Measurements from ENCODE around the gene VIM. TPM values are rescaled to one million over a fixed set of nuclear protein-coding genes. Genes with fewer than 3 reads are reported as not detected.
A peak's percentile ranks its signal among the peaks of the same experiment; 100 is the strongest.

VIM gene
- total and polyA plus RNA-seq, 2 of the 4 experiments (the other 2 are of a cell fraction): 4,502 to 6,735 TPM

DNA sequence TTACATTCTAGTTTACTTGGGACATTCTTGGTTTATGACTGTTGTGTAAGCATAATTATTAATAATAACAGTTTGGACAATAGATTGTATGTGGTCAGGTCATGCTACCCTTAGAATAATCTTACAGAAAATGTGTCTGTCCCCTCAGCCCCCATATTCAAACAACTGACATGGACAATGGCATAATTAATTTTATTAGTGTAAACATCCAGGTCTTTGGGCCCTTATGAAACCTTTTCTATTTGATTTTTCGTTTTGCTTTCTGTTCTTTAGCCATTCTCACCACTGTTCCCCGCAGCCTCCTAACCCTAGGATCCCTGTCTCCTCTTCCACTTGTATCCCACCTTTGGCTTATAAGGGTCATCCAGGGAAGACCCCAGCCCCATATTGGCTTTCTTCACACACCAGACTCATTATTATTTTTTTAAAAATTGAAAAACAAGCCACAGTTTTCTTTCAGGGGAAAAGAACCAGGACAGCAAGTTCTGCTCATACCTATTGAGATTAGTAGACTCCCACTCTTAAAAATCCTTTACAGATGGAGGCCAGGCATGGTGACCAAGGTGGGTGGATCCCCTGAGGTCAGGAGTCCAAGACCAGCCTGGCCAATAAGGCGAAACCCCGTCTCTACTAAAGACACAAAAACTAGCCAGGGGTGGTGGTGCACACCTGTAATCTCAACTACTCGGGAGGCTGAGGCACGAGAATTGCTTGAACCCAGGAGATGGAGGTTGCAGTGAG is 11.5 kb downstream of the VIM start:
- no peak overlapping the region for H3K56ac ChIP-seq (ENCODE audit: extremely low read depth, insufficient read depth, low read length)
- H4K8ac ChIP-seq (ENCODE audit: low read depth in 2 of 2, low read length in 2 of 2): no peak overlapping the region
- no peak for ATAC-seq (ENCODE audit: low read depth)
- no peak overlapping the region for H3K9ac ChIP-seq (ENCODE audit: low read depth, low read length)
- intact Hi-C loops (cut with micrococcal nuclease) (no loop called here), dilution Hi-C loops (cut with HindIII; ENCODE audit: low sequenced_read_pairs, unreplicated experiment) (no loop called here), in situ Hi-C loops (cut with MboI; ENCODE audit: low sequenced_read_pairs) (no loop called here)
- no peak overlapping the region for H3K4me2 ChIP-seq (ENCODE audit: low read depth, low read length)
- H3K36me3 ChIP-seq (ENCODE audit: control insufficient read depth, insufficient read depth, low read length): peaks cover 15% of the 10 kb centered on the region
- peaks cover 43% of the 10 kb centered on the region for H4K20me1 ChIP-seq (ENCODE audit: insufficient read depth, low read length)
- H3K4me1 ChIP-seq (ENCODE audit: control insufficient read depth, insufficient read depth, low read length): peaks cover 13% of the 10 kb centered on the region
- no peak for DNase-seq
- H3K23ac ChIP-seq (ENCODE audit: low read depth, low read length): no peak overlapping the region
- no peak for TF ChIP-seq NFE2L2 (IDR thresholded peaks at IDR 0.05; ENCODE audit: low read depth, low read length)
- no peak overlapping the region for H4K5ac ChIP-seq (ENCODE audit: low read depth, low read length)
- H3K9me1 ChIP-seq (ENCODE audit: insufficient read depth, low read length): no peaks in the 10 kb centered on the region
- no TSS peak for BruUV-seq (replicated peaks)
- no peak overlapping the region for H2BK15ac ChIP-seq (ENCODE audit: low read depth, low read length)
- H3K14ac ChIP-seq (replicated peaks; ENCODE audit: low read depth, low read length): no peak overlapping the region
- H2AK5ac ChIP-seq (ENCODE audit: low read depth, low read length): no peak overlapping the region
- no peak overlapping the region for H2AK9ac ChIP-seq (replicated peaks; ENCODE audit: low read depth, low read length, poor library complexity)
- CTCF ChIA-PET: no interaction called here
- POLR2A ChIA-PET (ENCODE audit: unreplicated experiment): no interaction called here
- H2BK120ac ChIP-seq (ENCODE audit: low read depth, low read length): no peak overlapping the region; the same call in 1 of the 2 replicates
- peaks cover 10 to 11% of the 10 kb centered on the region in 2 experiments; a peak in 3 of 4 replicates for H3K79me1 ChIP-seq (ENCODE audit: low read depth in 1 of 2, low read length in 2 of 2)
- no peak overlapping the region for H2BK20ac ChIP-seq (ENCODE audit: low read depth, low read length)
- H3K18ac ChIP-seq (ENCODE audit: low read depth, low read length): no peak overlapping the region
- H3K9me3 ChIP-seq (ENCODE audit: control insufficient read depth, insufficient read depth, low read length): peaks cover 3% of the 10 kb centered on the region; the same call in 1 of the 2 replicates
- H2BK5ac ChIP-seq (ENCODE audit: low read depth, low read length, poor library complexity, severe bottlenecking): no peak overlapping the region
- no peak overlapping the region for H2AFZ ChIP-seq (replicated peaks; ENCODE audit: low read length, poor library complexity)
- no peak overlapping the region for H3K4ac ChIP-seq (ENCODE audit: low read depth, low read length)
- H3K4me3 ChIP-seq (ENCODE audit: insufficient read depth, low read depth, low read length): no peak overlapping the region
- H3K27me3 ChIP-seq (ENCODE audit: control insufficient read depth, insufficient read depth, low read length): no peaks in the 10 kb centered on the region
- H3K27ac ChIP-seq (ENCODE audit: insufficient read depth, low read length): peak overlapping the region; percentile 7; the same call in 1 of the 2 replicates
- H4K91ac ChIP-seq (ENCODE audit: insufficient read depth, low read depth, low read length): no peak overlapping the region
- WGBS, 2 experiments (ENCODE audit: extremely low coverage in 2 of 2, insufficient read length in 1 of 2): no CpG with 5 or more reads among the region's 6 CpGs

Data from IMR-90 (cell line).